Measurements from ENCODE around the gene TMEM185B.

DNA sequence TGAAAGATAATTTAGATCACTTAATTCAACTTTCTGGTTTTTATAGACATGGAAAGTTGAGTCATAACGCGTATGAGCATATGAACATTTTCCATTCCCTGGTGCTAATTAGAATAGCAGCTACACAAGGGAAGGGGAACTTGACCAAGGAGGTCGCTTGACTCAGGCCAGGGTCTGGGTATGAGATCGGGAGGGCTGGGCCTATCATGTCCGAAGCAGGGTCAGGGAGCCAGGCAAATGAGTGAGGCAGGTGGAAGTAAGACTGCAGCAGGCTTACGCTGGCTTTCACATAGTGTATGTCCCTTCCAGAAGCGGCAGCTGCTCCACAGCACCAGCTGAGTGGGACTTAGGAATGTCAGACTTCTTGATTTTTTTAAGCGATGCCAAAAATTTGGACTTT, 44.1 kb upstream of the TMEM185B start:
- TF ChIP-seq, protein P1, sequence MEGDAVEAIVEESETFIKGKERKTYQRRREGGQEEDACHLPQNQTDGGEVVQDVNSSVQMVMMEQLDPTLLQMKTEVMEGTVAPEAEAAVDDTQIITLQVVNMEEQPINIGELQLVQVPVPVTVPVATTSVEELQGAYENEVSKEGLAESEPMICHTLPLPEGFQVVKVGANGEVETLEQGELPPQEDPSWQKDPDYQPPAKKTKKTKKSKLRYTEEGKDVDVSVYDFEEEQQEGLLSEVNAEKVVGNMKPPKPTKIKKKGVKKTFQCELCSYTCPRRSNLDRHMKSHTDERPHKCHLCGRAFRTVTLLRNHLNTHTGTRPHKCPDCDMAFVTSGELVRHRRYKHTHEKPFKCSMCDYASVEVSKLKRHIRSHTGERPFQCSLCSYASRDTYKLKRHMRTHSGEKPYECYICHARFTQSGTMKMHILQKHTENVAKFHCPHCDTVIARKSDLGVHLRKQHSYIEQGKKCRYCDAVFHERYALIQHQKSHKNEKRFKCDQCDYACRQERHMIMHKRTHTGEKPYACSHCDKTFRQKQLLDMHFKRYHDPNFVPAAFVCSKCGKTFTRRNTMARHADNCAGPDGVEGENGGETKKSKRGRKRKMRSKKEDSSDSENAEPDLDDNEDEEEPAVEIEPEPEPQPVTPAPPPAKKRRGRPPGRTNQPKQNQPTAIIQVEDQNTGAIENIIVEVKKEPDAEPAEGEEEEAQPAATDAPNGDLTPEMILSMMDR (IDR thresholded peaks at IDR 0.05): no peak
- TF ChIP-seq POLR2A (IDR thresholded peaks at IDR 0.05): no peak
- TF ChIP-seq POLR2AphosphoS5 (IDR thresholded peaks at IDR 0.05; ENCODE audit: insufficient read depth in 1 of 2, low read depth in 1 of 2): no peak
